Stimulated activated CD8-positive, alpha-beta memory T cell treated with anti-CD3 and anti-CD28 coated beads, Interleukin-15, amount 100 ng/mL, for 24 hours (primary cell): ENCODE results near the gene GYG2.

Experiments used
- DNase-seq: peaks from one replicate; pipeline ENCODE4 v3.0.0-alpha.2; 2020; ENCODE audit warnings: low read depth

The GYG2 gene

GRCh38 chrX:2817036-2817435, 11.7 kb upstream of the GYG2 start:
- no peak for DNase-seq

DNA sequence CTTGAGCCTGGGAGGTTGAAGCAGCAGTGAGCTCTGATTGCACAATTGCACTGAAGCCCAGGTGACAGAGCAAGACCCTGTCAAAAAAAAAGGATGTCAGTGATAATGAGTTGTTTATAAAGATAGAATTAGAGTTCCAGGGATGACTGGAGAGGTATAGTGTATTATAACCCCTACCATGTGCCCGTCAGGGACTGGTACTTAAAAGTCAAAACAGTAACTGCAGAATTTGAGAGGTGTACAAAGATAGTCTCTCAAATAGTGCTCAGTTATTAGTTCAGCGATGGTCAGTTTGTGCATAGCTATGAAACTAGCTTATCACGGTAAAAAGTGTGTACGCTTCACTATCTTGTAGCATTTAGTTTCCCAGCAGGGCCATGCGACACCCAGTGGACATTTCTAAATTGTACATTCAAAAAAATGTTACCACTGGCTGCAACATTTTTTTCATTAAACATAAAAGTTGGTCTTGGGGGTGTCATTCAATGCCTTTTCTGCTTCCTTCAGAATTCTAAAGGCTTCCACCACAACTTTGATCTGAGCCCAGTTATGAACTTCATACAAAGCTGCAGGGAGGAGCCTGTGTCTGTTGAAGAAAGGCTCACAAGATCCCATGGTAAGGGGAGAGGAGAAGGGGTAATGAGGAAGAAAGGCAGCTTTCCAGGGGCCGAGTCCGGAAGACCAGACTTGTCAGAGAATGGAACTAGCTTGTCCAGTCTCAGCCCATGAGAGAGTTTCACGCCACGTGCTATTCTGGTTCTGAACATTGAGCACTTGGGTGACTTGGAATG, 9.2 kb upstream of the GYG2 start:
- no peak for DNase-seq

- no peak for DNase-seq
These were observed 8.5 kb upstream of the GYG2 start for GRCh38 chrX:2820136-2820771.

GRCh38 chrX:2823795-2824386, 4.8 kb upstream of the GYG2 start:
- no peak for DNase-seq

DNA sequence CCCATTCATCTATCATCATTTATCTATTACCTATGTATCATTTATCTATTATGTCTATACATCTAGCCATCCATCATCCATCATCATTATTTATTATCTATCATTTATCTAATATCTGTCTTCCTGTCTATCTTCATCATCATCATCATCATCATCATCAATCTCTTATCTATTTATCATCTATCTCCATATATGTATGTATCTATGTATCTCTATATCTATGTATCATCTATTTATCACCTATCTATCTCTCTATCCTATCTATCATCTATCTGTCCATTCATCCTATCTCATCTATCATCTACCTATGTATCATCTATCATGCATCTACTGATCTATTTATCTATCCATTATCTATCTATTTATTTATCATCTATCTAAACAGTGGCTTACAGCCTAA, 3.8 kb upstream of the GYG2 start:
- DNase-seq, result no peak

DNA sequence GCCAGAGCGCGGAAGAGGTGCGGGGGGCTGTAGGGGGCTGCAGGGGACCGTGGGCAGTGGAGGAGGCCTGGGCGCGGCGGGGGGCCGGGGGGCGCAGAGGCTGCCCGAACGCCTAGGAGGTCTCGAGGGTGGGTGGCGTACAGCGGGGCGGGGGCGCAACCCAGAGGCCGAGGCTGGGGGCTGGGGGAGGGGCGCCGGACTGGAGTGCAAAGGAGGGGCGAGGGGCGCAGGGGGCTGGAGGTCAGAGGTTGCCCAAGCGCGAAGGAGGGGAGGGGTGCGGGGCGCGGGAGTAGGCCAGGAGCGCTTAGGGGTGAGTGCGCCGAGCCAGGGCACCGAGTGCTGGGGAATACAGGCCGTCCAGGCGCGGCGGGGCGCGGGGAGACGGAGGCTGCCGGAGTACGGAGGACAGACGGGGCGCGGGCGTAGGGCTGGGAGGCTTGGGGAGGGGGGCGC, 255 bp downstream of the GYG2 start:
- no peak for DNase-seq

GRCh38 chrX:2829469-2830246, 928 bp downstream of the GYG2 start:
- DNase-seq, result no peak

DNA sequence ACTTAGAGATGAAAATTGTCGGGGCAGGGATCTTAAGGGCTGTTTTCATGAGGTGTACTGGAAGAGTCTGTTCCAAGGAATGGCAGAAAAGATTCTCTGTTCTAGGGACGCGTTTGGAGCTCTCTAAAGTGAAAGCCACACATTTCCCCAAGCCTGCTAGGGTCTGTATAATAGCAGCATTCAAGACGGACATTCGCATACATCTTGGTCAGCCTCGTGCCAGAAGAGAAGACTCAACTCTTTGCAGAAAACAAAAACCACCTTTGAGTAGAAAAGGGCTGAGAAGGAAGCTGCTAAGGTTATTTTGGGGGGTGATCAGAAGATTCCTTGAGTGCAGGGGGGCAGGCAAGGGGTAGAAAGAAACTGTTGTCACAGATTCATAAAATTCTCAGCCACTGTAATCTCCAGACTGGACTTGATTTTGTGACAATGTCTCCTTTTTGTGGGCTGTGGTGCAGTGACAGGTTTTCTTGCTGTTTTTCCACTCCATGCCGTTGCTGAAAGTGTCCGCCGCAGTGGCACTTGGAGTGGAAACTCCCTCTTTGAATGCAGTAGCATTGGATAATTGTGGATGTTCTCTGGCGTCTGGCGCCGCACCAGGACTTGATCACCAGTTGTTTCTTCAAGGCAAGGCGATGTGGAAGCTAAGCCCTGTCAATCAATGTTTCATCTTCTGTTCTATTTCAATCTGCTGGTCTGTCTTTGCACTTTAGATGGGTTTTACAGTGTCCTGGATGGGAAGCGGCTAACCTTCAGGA, 2.9 kb downstream of the GYG2 start:
- DNase-seq, result no peak

DNA sequence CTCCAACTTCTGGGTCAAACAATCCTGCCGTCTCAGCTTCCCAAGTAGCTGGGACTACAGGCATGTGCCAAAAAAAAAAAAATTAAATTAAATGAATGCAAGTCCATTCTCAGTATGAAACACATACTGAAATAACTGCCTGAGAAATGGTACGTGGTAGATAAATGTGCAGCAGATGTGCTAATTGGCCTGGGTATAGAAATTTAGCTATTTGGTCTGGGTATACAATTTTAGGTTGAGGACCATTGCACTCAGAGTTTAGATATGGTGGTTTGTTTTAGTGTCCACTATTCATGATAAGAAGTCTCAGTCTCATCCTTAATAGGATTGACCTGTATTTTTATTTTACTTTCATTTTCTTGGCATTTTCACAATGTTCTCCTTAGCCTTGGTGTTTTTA, 9.2 kb downstream of the GYG2 start:
- DNase-seq, result no peak

- DNase-seq, result no peak
These were observed 12.2 kb downstream of the GYG2 start for GRCh38 chrX:2840961-2841360.

- no peak for DNase-seq
These were observed 12.8 kb downstream of the GYG2 start for GRCh38 chrX:2841537-2841936.

GRCh38 chrX:2846992-2847391, 18.3 kb downstream of the GYG2 start:
- no peak for DNase-seq

GRCh38 chrX:2848871-2849301, 20.2 kb downstream of the GYG2 start:
- no peak for DNase-seq

- no peak for DNase-seq
These were observed 26.2 kb downstream of the GYG2 start for GRCh38 chrX:2854918-2855317.

DNA sequence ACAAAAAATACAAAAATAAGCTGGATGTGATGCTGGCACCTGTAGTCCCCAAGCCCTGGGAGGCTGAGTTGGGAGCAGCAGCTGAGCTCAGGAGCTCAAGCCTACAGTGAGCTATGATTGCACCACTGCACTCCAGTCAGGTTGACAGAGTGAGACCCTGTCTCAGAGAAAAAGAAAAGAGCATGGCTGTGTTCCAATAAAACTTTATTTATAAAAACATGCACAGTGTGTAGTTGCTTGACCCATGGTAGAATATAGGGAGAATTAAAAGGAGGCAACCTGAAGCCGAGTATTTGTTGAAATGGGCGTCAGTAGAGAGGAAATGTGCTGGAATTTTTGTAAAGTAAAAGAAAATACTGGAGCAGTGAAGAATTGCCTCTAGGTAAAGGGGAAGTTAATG, 27.0 kb downstream of the GYG2 start:
- no peak for DNase-seq

DNA sequence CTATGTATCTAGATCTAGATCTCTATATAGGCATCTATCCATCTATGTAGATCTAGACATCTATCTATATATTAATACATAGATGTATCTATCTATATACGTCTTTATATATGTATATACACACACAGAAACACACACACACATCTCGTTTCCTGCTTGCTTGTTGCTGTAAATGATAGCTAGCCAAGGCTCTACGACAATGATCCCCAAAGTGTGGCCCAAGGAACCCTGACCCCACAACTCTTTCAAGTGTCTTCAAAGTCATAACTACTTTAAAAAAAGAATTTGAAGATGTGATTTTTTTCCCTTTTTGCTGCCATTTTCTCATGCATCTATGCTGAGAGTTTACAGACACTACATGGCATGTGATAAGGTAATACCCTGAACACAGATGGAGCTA, 28.8 kb downstream of the GYG2 start:
- DNase-seq, result no peak

GRCh38 chrX:2859197-2859797, 30.6 kb downstream of the GYG2 start:
- DNase-seq, result no peak

DNA sequence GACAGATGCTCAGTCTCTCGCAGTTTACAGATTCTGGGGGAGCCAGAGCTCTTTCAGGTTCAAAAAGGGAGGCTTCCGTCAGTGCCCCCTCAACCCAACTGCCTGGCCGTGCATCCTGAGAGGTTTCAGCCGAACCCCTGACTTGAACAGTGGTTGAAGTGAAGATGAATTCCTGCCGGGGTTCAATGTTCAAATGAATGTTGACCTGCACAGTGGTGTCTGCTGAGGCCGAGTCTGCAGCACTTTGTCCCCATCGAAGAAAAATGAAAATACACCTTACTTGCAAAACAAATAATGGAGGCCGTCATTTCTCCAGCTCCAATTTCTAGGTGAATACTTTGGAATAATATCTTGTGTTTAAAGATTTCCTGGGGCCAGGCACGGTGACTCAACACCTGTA, 33.7 kb downstream of the GYG2 start:
- no peak for DNase-seq

DNA sequence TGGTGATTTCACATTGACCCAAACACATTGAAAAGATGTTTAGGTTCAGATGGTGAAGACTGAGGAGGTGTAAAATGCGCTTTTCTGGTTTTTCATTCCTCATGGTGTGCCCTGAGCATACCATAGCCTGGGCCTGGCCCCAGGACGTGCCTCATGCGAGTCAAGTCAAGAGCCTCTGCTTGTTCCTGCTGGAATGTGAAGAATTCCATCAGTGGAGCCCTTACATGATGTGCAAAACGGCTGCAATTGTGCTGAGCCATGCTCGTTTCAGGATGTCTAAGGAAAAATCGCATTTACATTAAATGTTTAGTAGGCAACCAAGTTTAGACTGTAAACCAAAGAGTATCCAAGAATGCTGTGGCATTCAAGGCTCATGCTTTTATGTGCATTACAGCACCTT, 34.9 kb downstream of the GYG2 start:
- no peak for DNase-seq

GRCh38 chrX:2867206-2867605, 38.5 kb downstream of the GYG2 start:
- DNase-seq, result no peak

GRCh38 chrX:2870650-2871049, 41.9 kb downstream of the GYG2 start:
- no peak for DNase-seq
